Activated naive CD4-positive, alpha-beta T cell treated with anti-CD3 and anti-CD28 coated beads, Interleukin-2, amount 50 U/mL, for 72 hours (primary cell): ENCODE data around the gene NTN4. TPM values are rescaled to one million over a fixed set of nuclear protein-coding genes. Genes with fewer than 3 reads are reported as not detected.
"Not testable (repeated sequence)": the region's sequence is repeated elsewhere in the genome, so short reads cannot be mapped to it uniquely, and the experiment has no call there.

Source experiments
- ATAC-seq, 2 donors: fragments of 150-1000 bp; cut with Tn5 transposase; 2 replicates each; pipeline ENCODE4 v1.10.0; 2021; ENCODE audit warnings: mild to moderate bottlenecking in 2 of 2, moderate library complexity in 2 of 2
- DNase-seq, 2 donors: peaks; one replicate each; pipeline ENCODE4 v3.0.0; 2021 to 2022; ENCODE audit warnings: low spot score in 2 of 2
- H3K27ac Mint-ChIP-seq, 2 donors: one replicate each; pipeline ENCODE4 v1.8.0; 2022; ENCODE audit warnings: mild to moderate bottlenecking in 2 of 2, mixed read lengths in 2 of 2
- H3K36me3 Mint-ChIP-seq, 2 donors: one replicate each; pipeline ENCODE4 v1.8.0; 2022; ENCODE audit warnings: mixed read lengths in 2 of 2
- H3K9me3 Mint-ChIP-seq, 2 donors: one replicate each; pipeline ENCODE4 v1.8.0; 2022; ENCODE audit warnings: mixed read lengths in 2 of 2
- total RNA-seq, 2 donors: library from RNA; stranded (reverse); gene quantifications; one replicate each; pipeline ENCODE4 v1.2.3, GENCODE V29; 2022

The NTN4 gene
- total RNA-seq, 2 donors from 2014 or later = not detected

DNA sequence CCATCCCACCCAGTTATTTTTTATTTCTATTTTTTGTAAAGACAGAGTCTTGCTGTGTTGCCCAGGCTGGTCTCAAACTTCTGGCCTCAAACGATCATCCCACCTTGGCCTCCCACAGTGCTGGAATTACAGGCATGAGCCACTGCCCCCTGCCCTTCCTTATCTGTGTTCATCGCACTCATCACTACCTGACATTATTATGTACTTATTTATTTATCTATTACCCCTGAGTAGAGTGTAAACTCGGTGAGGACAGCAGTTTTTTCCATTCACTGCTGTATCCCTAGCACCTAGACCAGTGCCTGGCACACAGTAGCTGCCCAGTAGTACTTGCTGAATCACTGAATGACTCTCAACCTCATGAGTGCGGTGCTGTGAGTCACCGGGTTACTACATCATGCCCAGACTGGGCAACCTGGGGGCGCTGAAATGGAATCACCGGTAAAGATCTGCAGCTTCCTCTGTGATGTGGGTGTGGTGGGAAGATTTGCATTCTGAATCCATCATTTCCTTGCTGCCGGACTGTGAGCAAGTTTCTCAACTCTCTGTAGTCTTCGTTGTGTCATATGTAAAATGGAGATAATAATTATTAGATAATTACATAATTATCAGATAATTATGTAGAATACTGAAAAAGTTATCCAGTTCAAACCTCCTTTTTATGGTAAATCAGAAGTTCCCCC, 157.4 kb downstream of the NTN4 start:
- H3K9me3 Mint-ChIP-seq = peaks cover 0 to 3% of the 10 kb centered on the region in 2 donors
- DNase-seq (no peak), ATAC-seq (peak in 1 of 2 donors; percentile 80)
- no peaks in the 10 kb centered on the region for H3K36me3 Mint-ChIP-seq
- H3K27ac Mint-ChIP-seq = no peak overlapping the region

DNA sequence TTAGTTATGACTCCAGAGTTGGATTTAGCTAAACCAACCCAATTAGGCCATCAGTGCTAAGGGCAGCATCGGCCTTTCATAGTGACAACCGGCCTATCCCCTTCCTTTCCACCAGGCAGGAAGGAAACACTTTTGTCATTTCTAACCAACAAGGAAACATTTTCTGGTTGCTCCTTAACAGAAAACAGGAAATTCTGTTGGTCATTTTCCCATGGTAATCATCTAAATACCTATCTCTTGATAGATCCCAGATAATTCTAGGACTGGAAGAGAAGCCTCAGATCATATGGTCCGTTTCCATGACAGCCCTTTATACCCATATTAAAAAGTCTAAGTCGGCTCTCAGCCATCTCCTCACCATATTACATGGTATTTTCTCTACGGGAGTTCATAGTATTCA, 160.1 kb downstream of the NTN4 start:
- ATAC-seq = no peak
- Mint-ChIP-seq H3K36me3 (no peaks in the 10 kb centered on the region), H3K9me3 (no peaks in the 10 kb centered on the region)

DNA sequence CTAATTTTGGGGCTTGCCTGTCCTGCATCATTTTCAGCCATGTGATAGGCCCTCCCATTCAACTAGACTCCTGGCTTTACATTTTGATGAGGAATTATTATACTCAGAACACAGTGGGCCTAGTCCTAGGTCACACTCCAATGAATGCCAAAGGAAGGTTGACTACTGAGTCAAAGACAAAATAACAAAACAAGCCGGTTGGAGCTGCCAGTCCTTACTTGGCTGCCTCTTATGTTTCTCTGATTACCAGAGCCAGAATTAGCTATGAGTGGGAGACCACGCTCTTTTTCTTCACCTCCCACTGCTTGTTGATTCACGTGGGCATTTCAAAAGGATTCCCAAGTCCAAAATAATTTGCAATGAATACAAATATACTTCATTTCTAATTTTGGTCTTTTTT, 161.2 kb downstream of the NTN4 start:
- ATAC-seq = no peak

More for the DNA sequence above, 160.1 kb downstream of the NTN4 start:
- H3K27ac Mint-ChIP-seq = no peak overlapping the region
- no peak for DNase-seq

GRCh38 chr12:95626854-95627253, 163.7 kb downstream of the NTN4 start:
- ATAC-seq (no peak), DNase-seq (no peak)
- Mint-ChIP-seq H3K36me3 (no peaks in the 10 kb centered on the region), H3K9me3 (no peaks in the 10 kb centered on the region), H3K27ac (no peak overlapping the region)

More for the DNA sequence above, 161.2 kb downstream of the NTN4 start:
- Mint-ChIP-seq H3K36me3 (no peaks in the 10 kb centered on the region), H3K27ac (no peak overlapping the region), H3K9me3 (no peaks in the 10 kb centered on the region)
- DNase-seq = no peak

GRCh38 chr12:95625012-95625411, 165.6 kb downstream of the NTN4 start:
- ATAC-seq = no peak
- Mint-ChIP-seq H3K9me3 (no peaks in the 10 kb centered on the region), H3K27ac (no peak overlapping the region)

DNA sequence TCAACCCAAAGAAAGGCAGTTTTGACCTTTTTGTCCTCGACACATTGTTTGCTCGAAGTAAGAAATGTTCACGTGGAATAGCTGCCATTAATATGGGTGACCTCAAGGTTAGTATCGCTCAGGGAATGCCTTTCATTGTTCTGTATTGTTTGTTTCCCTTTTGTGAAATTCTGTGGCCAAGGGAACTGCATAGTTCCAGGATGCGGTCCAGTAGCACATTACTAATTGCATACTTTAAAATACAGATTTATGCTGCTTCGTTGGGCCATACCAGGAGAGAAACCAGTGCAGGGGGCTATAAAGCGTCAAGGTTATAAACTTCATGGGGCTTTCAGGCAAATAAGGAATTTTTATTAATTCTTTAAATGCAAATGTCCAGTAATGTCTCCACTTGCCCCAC, 166.0 kb downstream of the NTN4 start:
- ATAC-seq (no peak), DNase-seq (no peak)
- Mint-ChIP-seq H3K36me3 (no peaks in the 10 kb centered on the region), H3K9me3 (no peaks in the 10 kb centered on the region), H3K27ac (no peak overlapping the region)

More at GRCh38 chr12:95625012-95625411, 165.6 kb downstream of the NTN4 start:
- H3K36me3 Mint-ChIP-seq = no peaks in the 10 kb centered on the region
- DNase-seq = no peak

DNA sequence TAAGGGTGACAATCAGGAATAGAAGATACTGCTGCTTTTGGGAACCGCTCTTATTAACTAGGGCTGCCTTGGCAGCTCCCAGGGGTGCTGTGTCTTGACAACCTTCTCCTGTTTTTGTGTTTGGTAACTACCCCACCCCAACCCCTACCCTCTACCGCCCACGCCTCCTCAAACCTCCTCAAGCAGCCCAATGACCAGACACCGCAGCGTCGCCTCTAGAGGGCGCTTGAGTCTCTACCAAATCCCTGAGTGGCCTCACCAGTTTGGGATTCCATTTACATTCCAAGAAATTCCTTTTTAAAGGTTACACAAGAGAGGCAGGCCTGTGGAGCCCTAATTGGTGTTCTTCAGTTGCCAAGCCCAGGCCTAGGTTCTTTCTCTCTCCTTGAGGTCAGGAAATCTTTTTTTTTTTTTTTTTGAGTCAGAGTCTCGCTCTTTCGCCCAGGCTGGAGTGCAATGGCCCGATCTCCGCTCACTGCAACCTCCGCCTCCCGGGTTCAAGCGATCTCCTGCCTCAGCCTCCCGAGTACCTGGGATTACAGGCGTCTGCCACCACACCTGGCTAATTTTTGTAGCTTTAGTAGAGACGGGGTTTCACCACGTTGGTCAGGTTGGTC, 166.9 kb downstream of the NTN4 start:
- peak; percentile 38 to 47 for ATAC-seq
- no peaks in the 10 kb centered on the region for H3K9me3 Mint-ChIP-seq
- H3K27ac Mint-ChIP-seq = no peak overlapping the region
- no peaks in the 10 kb centered on the region for H3K36me3 Mint-ChIP-seq
- DNase-seq = peak in 1 of 2 donors; percentile 23

DNA sequence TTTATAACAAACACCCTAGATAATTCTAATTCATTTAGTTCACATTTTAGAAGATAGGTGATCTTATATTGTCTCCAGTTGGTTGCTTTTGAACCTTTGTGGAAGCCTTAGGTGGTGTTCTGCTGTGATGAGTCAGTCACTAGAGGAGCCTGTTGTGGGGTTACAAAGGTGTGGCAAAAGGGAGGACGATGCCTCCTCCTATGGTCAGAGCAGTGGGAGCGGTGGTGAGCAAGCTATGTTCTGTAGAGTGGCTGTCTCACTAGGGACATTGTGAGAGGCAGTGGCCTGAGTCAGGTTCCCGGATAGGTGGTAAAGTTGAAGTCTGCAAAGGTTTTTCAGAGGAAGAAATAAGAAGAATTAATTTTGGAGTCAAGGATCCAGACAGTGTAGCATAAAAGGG, 167.7 kb downstream of the NTN4 start:
- ATAC-seq = no peak
- H3K36me3 Mint-ChIP-seq = no peaks in the 10 kb centered on the region
- DNase-seq = no peak
- H3K9me3 Mint-ChIP-seq = no peaks in the 10 kb centered on the region
- H3K27ac Mint-ChIP-seq = no peak overlapping the region

DNA sequence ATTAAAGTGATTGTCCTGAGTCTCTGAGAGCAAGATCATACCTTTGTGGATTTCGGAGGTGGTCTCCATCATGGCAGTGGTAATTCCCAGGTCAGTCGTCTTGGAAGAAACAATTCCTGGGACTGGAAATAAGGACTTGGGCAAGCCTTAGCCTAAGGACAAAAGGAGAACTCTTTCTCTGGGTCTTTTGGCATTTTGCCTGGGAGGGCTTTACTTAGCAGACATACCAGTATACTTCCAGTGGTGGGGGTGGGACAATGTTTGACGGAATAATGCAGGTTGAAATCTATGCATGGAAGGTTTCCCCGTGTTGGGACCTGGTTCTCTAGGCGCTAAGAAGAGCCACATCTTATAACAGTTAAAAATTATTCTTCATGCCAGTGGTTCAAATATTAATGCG, 168.8 kb downstream of the NTN4 start:
- no peak overlapping the region for H3K27ac Mint-ChIP-seq
- ATAC-seq (no peak), DNase-seq (no peak)
- no peaks in the 10 kb centered on the region for H3K36me3 Mint-ChIP-seq
- H3K9me3 Mint-ChIP-seq = no peaks in the 10 kb centered on the region

- H3K27ac Mint-ChIP-seq = no peak overlapping the region
- no peak for ATAC-seq
- DNase-seq = no peak
These were observed 170.4 kb downstream of the NTN4 start for GRCh38 chr12:95620171-95620570.

DNA sequence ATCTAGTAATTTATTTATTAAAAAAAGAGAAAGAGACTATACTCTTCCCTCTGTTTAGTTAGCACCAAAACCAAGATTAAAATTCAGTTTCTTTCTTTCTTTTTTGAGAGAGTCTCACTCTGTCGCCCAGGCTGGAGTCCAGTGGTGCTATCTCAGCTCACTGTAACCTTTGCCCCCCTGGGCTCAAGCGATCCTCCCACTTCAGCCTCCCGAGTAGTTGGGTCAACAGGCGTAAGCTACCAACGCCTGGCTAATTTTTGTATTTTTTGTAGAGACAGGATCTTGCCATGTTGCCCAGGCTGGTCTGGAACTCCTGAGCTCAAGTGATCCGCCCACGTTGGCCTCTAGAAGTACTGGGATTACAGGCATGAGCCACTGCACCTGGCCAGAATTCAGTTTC, 174.1 kb downstream of the NTN4 start:
- not testable (repeated sequence) for H3K9me3 Mint-ChIP-seq, ATAC-seq, DNase-seq, H3K36me3 Mint-ChIP-seq, H3K27ac Mint-ChIP-seq

More at GRCh38 chr12:95620171-95620570, 170.4 kb downstream of the NTN4 start:
- H3K9me3 Mint-ChIP-seq = no peaks in the 10 kb centered on the region
- no peaks in the 10 kb centered on the region for H3K36me3 Mint-ChIP-seq

DNA sequence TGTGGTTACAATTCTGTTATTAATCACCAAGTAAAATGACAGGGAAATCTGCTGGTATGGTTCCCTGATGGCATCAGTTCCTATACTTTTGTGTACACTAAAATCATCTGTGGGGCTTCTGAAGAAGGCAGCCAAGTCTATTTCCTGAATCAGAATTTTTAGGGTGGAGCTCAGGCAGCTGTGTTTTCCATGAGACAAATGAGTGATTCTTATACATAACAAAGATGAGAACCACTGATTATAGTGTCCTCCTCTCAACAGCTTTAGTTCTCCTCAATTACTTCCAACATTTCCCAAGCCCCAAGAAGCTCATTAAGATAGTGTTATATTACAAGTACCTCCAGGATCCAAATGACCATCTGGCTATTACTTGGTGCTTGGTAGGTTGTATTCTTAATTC, 174.8 kb downstream of the NTN4 start:
- Mint-ChIP-seq H3K36me3 (no peaks in the 10 kb centered on the region), H3K9me3 (no peaks in the 10 kb centered on the region), H3K27ac (no peak overlapping the region)
- ATAC-seq (no peak), DNase-seq (no peak)

- no peak overlapping the region for H3K27ac Mint-ChIP-seq
- H3K9me3 Mint-ChIP-seq = no peaks in the 10 kb centered on the region
- no peak for ATAC-seq
- no peaks in the 10 kb centered on the region for H3K36me3 Mint-ChIP-seq
- no peak for DNase-seq
These were observed 176.1 kb downstream of the NTN4 start for GRCh38 chr12:95614390-95614982.

- DNase-seq (no peak), ATAC-seq (no peak)
- Mint-ChIP-seq H3K27ac (no peak overlapping the region), H3K9me3 (no peaks in the 10 kb centered on the region), H3K36me3 (no peaks in the 10 kb centered on the region)
These were observed 177.5 kb downstream of the NTN4 start for GRCh38 chr12:95613021-95613420.

GRCh38 chr12:95611676-95612309, 178.8 kb downstream of the NTN4 start:
- Mint-ChIP-seq H3K36me3 (no peaks in the 10 kb centered on the region), H3K9me3 (no peaks in the 10 kb centered on the region), H3K27ac (no peak overlapping the region)
- ATAC-seq = no peak
- no peak for DNase-seq

- Mint-ChIP-seq H3K27ac (peak overlapping the region in 1 of 2 donors; percentile 72), H3K36me3 (no peaks in the 10 kb centered on the region), H3K9me3 (no peaks in the 10 kb centered on the region)
- DNase-seq (no peak), ATAC-seq (no peak)
These were observed 182.1 kb downstream of the NTN4 start for GRCh38 chr12:95608252-95609033.
